ENCODE data around the gene WDR18.

Gene WDR18

GRCh38 chr19:973726-974563 lies 10.2 kb upstream of the WDR18 start:
- Mint-ChIP-seq H3K27ac (no peak overlapping the region), H3K4me1 (no peaks in the 10 kb centered on the region), H3K9me3 (peaks cover 5 to 6% of the 10 kb centered on the region in 2 donors), H3K27me3 (no peaks in the 10 kb centered on the region), H3K4me3 (no peak overlapping the region)
- DNase-seq (no peak), ATAC-seq (no peak)

- DNase-seq (no peak), ATAC-seq (no peak)
- no peak overlapping the region for H3K4me3 Mint-ChIP-seq
- no peak overlapping the region for H3K27ac Mint-ChIP-seq
- peaks cover 5 to 6% of the 10 kb centered on the region in 2 donors for H3K9me3 Mint-ChIP-seq
- H3K4me1 Mint-ChIP-seq, result no peaks in the 10 kb centered on the region
- no peaks in the 10 kb centered on the region for H3K27me3 Mint-ChIP-seq
Measured at GRCh38 chr19:974564-975257, 9.4 kb upstream of the WDR18 start.

- H3K27ac Mint-ChIP-seq, result no peak overlapping the region
- H3K4me1 Mint-ChIP-seq, result no peaks in the 10 kb centered on the region
- ATAC-seq (no peak), DNase-seq (no peak)
- H3K9me3 Mint-ChIP-seq, result no peaks in the 10 kb centered on the region
- H3K4me3 Mint-ChIP-seq, result no peak overlapping the region
- no peaks in the 10 kb centered on the region for H3K27me3 Mint-ChIP-seq
Measured at GRCh38 chr19:976476-976875, 7.7 kb upstream of the WDR18 start.

GRCh38 chr19:977058-977464 lies 7.1 kb upstream of the WDR18 start:
- no peaks in the 10 kb centered on the region for H3K4me1 Mint-ChIP-seq
- H3K27ac Mint-ChIP-seq, result no peak overlapping the region
- no peak overlapping the region for H3K4me3 Mint-ChIP-seq
- no peak for ATAC-seq
- no peaks in the 10 kb centered on the region for H3K9me3 Mint-ChIP-seq
- no peaks in the 10 kb centered on the region for H3K27me3 Mint-ChIP-seq
- DNase-seq, result no peak

DNA sequence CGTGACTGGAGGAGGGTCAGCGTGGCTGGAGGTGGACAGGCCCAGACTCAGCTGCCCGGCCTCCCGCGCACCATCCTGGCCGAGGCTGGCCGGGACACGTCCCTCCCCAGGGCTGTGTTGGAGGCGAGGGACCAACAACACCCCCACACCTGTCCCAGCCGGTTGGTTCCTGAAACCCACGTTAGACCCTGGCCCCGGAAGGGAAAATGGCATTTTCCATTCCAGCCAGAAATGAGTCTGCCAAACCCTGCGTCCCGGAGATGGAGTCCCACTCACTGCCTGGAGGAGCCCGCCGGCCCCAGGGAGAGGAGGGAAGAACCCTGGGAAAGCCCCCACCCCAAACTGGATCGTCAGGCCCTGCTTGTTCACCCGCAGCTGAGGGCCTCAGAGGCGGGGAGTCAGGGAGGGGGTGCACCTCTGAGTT lies 4.8 kb upstream of the WDR18 start:
- no peaks in the 10 kb centered on the region for H3K27me3 Mint-ChIP-seq
- H3K9me3 Mint-ChIP-seq, result no peaks in the 10 kb centered on the region
- H3K4me1 Mint-ChIP-seq, result peaks cover 4% of the 10 kb centered on the region
- DNase-seq, result no peak
- no peak overlapping the region for H3K27ac Mint-ChIP-seq
- no peak for ATAC-seq
- no peak overlapping the region for H3K4me3 Mint-ChIP-seq

DNA sequence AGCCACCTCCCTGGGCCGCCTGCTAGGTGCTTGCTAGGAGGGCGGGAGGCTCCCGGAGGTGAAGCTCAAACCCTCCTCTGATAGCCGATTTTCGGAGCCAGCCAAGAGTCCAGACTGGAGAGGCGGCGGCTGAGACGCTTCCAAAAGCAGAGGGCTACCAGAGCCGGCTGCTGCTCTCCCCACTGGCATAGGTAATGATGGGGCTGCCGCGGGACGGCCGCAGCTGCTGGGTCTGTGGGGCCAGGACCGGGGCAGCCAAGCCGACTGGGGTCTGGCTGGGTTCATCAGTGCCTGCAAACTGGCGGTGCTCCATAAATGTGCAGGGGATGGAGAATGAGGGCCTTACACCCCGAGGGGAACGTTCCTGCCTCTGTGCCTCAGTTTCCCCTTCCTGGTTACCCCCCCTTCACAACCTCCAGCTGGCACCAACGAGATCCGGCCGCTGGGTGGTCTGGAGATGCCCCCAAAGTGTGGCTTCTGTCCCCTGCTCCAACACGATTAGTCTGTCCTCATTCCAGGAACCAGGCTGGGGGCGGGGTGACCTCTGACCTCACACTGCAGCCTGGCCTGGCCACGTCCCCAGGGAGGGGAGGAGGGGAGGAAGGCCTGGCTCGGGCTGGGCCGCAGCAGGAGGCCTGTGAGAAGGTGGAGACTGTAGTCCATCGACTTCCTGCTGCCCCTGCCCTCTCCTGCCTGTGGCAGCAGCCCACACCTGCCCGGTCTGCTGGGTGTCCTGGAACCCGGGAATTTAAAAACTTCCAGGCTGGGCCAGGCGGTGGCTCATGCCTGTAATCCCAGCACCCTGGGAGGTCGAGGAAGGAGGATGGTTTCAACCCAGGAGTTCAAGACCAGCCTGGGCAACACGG lies 3.8 kb upstream of the WDR18 start:
- H3K27ac Mint-ChIP-seq, result no peak overlapping the region
- no peaks in the 10 kb centered on the region for H3K27me3 Mint-ChIP-seq
- H3K4me3 Mint-ChIP-seq, result no peak overlapping the region
- ATAC-seq, result no peak
- no peak for DNase-seq
- H3K9me3 Mint-ChIP-seq, result no peaks in the 10 kb centered on the region
- H3K4me1 Mint-ChIP-seq, result peaks cover 14% of the 10 kb centered on the region

GRCh38 chr19:982567-983170 lies 1.5 kb upstream of the WDR18 start:
- no peaks in the 10 kb centered on the region for H3K9me3 Mint-ChIP-seq
- H3K27ac Mint-ChIP-seq, result no peak overlapping the region
- H3K4me3 Mint-ChIP-seq, result peak overlapping the region; percentile 44 to 62
- DNase-seq, result peak; percentile 75 to 84
- peak; percentile 87 for ATAC-seq
- peaks cover 31% of the 10 kb centered on the region for H3K4me1 Mint-ChIP-seq
- H3K27me3 Mint-ChIP-seq, result no peaks in the 10 kb centered on the region

GRCh38 chr19:986083-986482 lies 1.9 kb downstream of the WDR18 start:
- peak overlapping the region in 1 of 2 donors; percentile 100 for H3K4me3 Mint-ChIP-seq
- H3K4me1 Mint-ChIP-seq, result peaks cover 45% of the 10 kb centered on the region
- DNase-seq (no peak), ATAC-seq (no peak)
- no peaks in the 10 kb centered on the region for H3K9me3 Mint-ChIP-seq
- H3K27me3 Mint-ChIP-seq, result no peaks in the 10 kb centered on the region
- peak overlapping the region in 1 of 2 donors; percentile 99 for H3K27ac Mint-ChIP-seq

DNA sequence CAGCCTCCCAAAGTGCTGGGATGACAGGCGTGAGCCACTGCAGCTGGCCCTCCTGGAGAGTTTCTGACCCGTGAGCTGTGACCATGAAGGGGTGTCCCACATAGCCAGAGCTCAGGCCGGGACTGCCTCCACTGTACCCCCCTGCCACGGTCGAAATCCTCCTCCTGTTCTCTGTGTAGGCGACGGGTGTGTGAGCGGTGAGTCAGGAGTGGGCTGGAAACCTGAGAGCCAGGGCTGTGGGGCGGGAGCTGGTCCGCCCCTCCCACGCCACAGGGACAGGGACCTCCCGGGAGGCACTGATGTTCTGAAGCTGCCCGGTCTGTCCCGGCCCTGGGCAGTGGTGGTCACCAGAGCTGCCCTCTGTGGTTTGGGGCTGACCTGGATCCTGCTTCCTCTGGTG lies 3.9 kb downstream of the WDR18 start:
- ATAC-seq (no peak), DNase-seq (no peak)
- Mint-ChIP-seq H3K9me3 (no peaks in the 10 kb centered on the region), H3K27ac (no peak overlapping the region), H3K27me3 (no peaks in the 10 kb centered on the region), H3K4me1 (peaks cover 45% of the 10 kb centered on the region), H3K4me3 (no peak overlapping the region)

DNA sequence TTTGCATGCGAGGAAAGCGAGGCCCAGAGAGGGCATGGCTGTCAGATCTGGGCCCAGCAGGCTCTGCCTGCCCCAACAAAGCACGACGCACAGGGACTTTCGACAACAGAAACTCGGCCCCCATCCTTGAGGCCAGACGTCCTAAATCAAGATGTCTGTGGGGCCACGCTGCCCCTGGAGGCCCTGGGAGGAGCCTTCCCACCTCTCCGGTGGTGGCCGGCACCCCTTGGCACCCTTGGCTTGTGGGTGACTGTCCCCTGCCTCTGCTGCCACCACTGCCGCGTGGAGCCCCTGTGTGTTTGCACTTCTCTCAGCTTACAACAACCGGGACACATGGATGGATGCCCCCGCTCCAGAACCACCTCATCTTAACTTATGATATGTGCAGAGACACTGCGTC lies 4.4 kb downstream of the WDR18 start:
- Mint-ChIP-seq H3K4me3 (no peak overlapping the region), H3K4me1 (peaks cover 45% of the 10 kb centered on the region), H3K27ac (no peak overlapping the region), H3K27me3 (no peaks in the 10 kb centered on the region), H3K9me3 (no peaks in the 10 kb centered on the region)
- DNase-seq, result no peak
- ATAC-seq, result no peak

DNA sequence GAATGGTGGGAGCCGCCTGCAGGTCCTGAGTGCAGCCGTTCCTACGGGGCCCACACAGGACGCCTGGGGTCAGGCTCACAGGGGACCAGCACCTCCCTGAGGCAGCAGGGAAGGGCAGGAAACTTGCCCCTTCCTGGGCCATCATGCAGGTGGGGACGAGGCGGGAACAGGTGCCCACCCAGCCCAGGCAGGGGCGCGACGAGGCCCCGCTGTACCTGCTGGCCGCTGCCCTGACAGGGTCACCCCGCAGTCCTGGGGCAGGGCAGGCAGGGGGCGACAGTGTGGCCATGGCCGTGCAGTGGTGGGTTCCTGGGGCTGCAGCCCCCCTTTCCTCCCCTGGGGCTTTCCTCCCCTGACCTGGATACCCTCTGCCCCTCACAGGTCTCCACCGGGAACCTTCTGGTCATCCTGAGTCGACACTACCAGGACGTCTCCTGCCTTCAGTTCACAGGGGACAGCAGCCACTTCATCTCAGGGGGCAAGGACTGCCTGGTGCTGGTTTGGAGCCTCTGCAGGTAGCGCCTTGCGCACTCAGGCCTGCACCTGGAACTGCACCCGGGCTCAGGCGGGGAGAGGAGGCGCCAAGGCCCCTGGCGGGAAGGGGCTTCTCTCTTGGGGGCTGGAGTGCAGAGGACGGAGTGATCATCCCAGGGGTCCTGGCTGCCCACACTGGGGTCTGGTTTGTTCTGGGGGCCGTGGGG lies 5.4 kb downstream of the WDR18 start:
- Mint-ChIP-seq H3K4me3 (no peak overlapping the region), H3K27ac (no peak overlapping the region), H3K27me3 (no peaks in the 10 kb centered on the region), H3K4me1 (peaks cover 40% of the 10 kb centered on the region), H3K9me3 (no peaks in the 10 kb centered on the region)
- DNase-seq, result peak in 1 of 2 donors; percentile 11
- peak; percentile 28 for ATAC-seq

DNA sequence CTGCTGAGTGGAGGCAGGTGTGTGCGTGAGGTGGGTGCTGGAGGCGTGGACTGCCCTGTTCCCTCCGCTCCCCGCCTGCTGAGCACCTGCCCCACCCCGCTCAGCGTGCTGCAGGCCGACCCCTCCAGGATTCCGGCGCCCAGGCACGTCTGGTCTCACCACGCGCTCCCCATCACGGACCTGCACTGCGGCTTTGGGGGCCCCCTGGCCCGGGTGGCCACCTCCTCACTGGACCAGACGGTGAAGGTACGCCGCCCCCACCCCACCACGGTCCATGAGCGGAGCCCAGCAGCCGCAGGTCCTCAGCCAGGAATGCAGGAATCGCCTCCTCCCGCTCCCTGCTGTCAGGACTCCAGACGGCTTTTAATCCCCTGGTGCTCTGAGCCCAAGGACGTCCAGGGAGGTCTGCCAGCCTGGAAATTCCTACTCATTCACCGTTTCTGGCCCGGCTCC lies 6.0 kb downstream of the WDR18 start:
- no peak for ATAC-seq
- H3K4me1 Mint-ChIP-seq, result peaks cover 33% of the 10 kb centered on the region
- H3K27me3 Mint-ChIP-seq, result no peaks in the 10 kb centered on the region
- H3K9me3 Mint-ChIP-seq, result no peaks in the 10 kb centered on the region
- H3K4me3 Mint-ChIP-seq, result no peak overlapping the region
- no peak for DNase-seq
- H3K27ac Mint-ChIP-seq, result no peak overlapping the region

- H3K4me3 Mint-ChIP-seq, result no peak overlapping the region
- H3K27me3 Mint-ChIP-seq, result no peaks in the 10 kb centered on the region
- peaks cover 30% of the 10 kb centered on the region for H3K4me1 Mint-ChIP-seq
- ATAC-seq, result no peak
- H3K27ac Mint-ChIP-seq, result peak overlapping the region in 1 of 2 donors; percentile 76
- DNase-seq, result no peak
- H3K9me3 Mint-ChIP-seq, result no peaks in the 10 kb centered on the region
Measured at GRCh38 chr19:990746-991145, 6.6 kb downstream of the WDR18 start.

DNA sequence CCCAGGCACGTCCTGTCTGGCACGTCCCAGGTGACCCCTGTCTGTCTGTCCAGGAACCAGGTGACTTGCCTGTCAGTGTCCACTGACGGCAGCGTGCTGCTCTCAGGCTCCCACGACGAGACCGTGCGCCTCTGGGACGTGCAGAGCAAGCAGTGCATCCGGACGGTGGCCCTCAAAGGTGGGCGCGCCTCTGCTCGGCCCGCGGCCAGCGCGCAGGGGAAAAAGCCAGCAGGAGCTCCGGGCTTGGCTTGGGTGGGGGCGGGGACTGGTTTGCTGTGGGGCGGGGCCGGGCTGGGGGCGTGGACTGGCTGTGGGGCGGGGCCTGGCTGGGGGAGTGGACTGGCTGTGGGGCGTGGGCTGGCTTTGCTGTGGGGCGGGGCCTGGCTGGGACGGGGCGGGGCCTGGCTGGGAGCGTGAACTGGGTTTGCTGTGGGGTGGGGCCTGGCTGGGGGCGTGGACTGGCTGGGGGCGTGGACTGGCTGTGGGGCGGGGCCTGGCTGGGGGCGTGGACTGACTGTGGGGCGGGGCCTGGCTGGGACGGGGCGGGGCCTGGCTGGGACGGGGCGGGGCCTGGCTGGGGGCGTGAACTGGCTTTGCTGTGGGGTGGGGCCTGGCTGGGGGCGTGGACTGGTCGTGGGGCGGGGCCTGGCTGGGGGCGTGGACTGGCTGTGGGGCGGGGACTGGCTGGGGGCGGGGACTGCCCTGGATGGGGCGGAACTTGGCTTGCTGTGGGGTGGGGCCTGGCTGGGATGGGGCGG lies 7.2 kb downstream of the WDR18 start:
- Mint-ChIP-seq H3K27ac (no peak overlapping the region), H3K4me1 (peaks cover 30% of the 10 kb centered on the region), H3K4me3 (no peak overlapping the region), H3K9me3 (no peaks in the 10 kb centered on the region), H3K27me3 (peaks cover 2% of the 10 kb centered on the region)
- DNase-seq, result peak; percentile 53 to 62
- peak; percentile 41 for ATAC-seq
